HepG2 (cell line): ENCODE data around the gene TMEM121. TPM values are rescaled to one million over a fixed set of nuclear protein-coding genes. Genes with fewer than 3 reads are reported as not detected.

ENCODE experiments used
- AKAP8 ChIP-seq: sonication (generic); formaldehyde crosslinking; IDR thresholded peaks from 2 replicates; pipeline ENCODE4 v1.5.1; 2020; ENCODE audit warnings: mild to moderate bottlenecking, missing genetic modification reagents
- GFI1 ChIP-seq: sonication (generic); formaldehyde crosslinking; IDR thresholded peaks from 2 replicates; pipeline ENCODE4 v1.5.0; 2020; ENCODE audit warnings: missing genetic modification reagents, mild to moderate bottlenecking, borderline replicate concordance
- MTF2 ChIP-seq: sonication (generic); formaldehyde crosslinking; IDR thresholded peaks from 2 replicates; pipeline ENCODE4 v1.5.0; 2020; ENCODE audit warnings: missing genetic modification reagents, borderline replicate concordance
- RFXANK ChIP-seq: IDR thresholded peaks from 2 replicates; pipeline ENCODE4 v1.6.1; 2016
- ZFP82 ChIP-seq: sonication (generic); formaldehyde crosslinking; IDR thresholded peaks from 2 replicates; pipeline ENCODE4 v1.5.1; 2020; ENCODE audit warnings: mild to moderate bottlenecking, missing genetic modification reagents, borderline replicate concordance
- ZNF205 ChIP-seq: IDR thresholded peaks from 2 replicates; pipeline ENCODE4 v1.6.1; 2018; ENCODE audit warnings: missing biosample characterization, missing genetic modification reagents
- ZNF317 ChIP-seq: sonication (generic); formaldehyde crosslinking; IDR thresholded peaks from 2 replicates; pipeline ENCODE4 v1.5.0; 2020; ENCODE audit warnings: mild to moderate bottlenecking, missing genetic modification reagents
- ZNF33A ChIP-seq: sonication (generic); formaldehyde crosslinking; IDR thresholded peaks from 2 replicates; pipeline ENCODE4 v1.5.1; 2020; ENCODE audit warnings: missing genetic modification reagents, mild to moderate bottlenecking, moderate library complexity, borderline replicate concordance
- ZNF672 ChIP-seq: sonication (generic); formaldehyde crosslinking; IDR thresholded peaks from 2 replicates; pipeline ENCODE4 v1.8.1; 2022; ENCODE audit warnings: missing genetic modification reagents
- ZSCAN21 ChIP-seq: sonication (generic); formaldehyde crosslinking; IDR thresholded peaks from 2 replicates; pipeline ENCODE4 v1.8.0; 2022; ENCODE audit warnings: mild to moderate bottlenecking, missing genetic modification reagents, moderate library complexity, borderline replicate concordance
- polyA plus RNA-seq, 8 experiments: library from polyadenylated mRNA; depleted of rRNA in 3 of 8; stranded (reverse) in 7 of 8; unstranded in 1 of 8; fragments of >200 nt; fragmentation: Illumina TruSeq in 4 of 8; extraction: Trizol in 4 of 8; gene quantifications; 2 replicates each; pipeline versions ENCODE4 v1.2.1 to v1.2.3, GENCODE V29; 2011 to 2016; ENCODE audit warnings: low read depth in 4 of 8, missing spikeins in 1 of 8, mixed read lengths in 1 of 8; ENCODE audit not compliant: insufficient read depth in 1 of 8
- total RNA-seq, 5 experiments: library from RNA; depleted of rRNA; stranded (reverse); fragments of >200 nt; fragmentation: Illumina TruSeq; extraction: Trizol; gene quantifications; 2 replicates each; pipeline ENCODE4 v1.2.3, GENCODE V29; 2016; ENCODE audit warnings: low read depth in 1 of 5
- TF ChIP-seq, protein P1 (sequence below): sonication (generic); formaldehyde crosslinking; IDR thresholded peaks from 2 replicates; pipeline ENCODE4 v1.4.0; 2020; ENCODE audit warnings: missing genetic modification reagents
- TF ChIP-seq, protein P2 (sequence below): sonication (generic); formaldehyde crosslinking; IDR thresholded peaks from 2 replicates; pipeline ENCODE4 v1.4.0; 2020; ENCODE audit warnings: mild to moderate bottlenecking, missing genetic modification reagents, borderline replicate concordance
- TF ChIP-seq, protein P3 (sequence below): sonication (generic); formaldehyde crosslinking; conservative IDR thresholded peaks from 2 replicates; pipeline ENCODE4 v1.8.0; 2022; ENCODE audit warnings: mild to moderate bottlenecking, moderate library complexity, missing genetic modification reagents
- TF ChIP-seq, protein P4 (sequence below): sonication (generic); formaldehyde crosslinking; IDR thresholded peaks from 2 replicates; pipeline ENCODE4 v1.8.0; 2022; ENCODE audit warnings: mild to moderate bottlenecking, missing genetic modification reagents; ENCODE audit not compliant: insufficient replicate concordance
- TF ChIP-seq, protein P5 (sequence below): sonication (generic); formaldehyde crosslinking; IDR thresholded peaks from 2 replicates; pipeline ENCODE4 v1.5.1; 2020; ENCODE audit warnings: mild to moderate bottlenecking, missing genetic modification reagents, moderate library complexity
- TF ChIP-seq, protein P6 (sequence below): sonication (generic); formaldehyde crosslinking; IDR thresholded peaks from 2 replicates; pipeline ENCODE4 v1.4.0; 2020; ENCODE audit warnings: missing genetic modification reagents

The TMEM121 gene
- total and polyA plus RNA-seq, 2 of the 13 experiments (the other 11 are each of a cell fraction or from before 2014, with no cell fraction given) = 6.6 to 19.0 TPM

DNA sequence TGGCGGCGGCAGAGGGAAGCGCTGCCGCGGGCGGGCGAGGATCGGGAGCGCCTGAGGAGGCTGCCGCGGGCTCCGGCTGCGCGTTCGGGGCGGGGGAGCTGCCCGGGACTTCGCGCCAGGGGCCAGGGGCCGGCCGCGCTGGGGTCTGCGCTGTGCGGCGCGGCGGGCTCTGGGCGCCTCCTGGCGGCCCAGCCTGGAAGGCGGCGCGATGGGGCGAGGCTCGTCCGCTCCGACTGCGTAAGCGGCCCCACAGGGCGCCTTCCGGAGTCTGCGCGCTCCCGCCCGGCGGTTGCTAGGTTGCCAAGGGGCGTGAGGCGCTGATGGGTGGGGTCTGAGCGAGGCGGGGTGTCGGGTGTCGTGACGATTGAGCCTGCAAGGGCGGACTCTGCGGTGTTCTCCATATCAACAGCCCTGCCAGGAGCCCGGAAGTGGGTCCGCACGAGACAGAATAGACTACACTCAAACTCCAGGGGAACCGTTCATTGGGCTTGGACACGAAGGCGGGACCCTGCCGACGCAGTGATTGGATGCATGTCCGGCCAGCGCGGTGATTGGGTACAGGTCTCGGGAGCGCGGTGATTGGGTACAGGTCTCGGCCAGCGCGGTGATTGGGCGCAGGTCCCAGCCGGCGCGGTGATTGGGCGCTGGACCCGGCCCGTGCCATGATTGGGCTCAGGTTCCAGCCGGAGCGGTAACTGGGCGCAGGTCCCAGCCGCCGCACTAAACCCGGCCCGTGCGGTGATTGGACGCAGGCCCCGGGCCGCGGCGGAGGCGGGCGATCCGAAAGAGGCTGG lies 35.6 kb upstream of the TMEM121 start, which contains the start of gene TEDC1 (continued):
- no peak; the same call in 1 of the 2 replicates for TF ChIP-seq MTF2 (CRISPR knock-in tag)
- peak; percentile 89; the same call in 1 of the 2 replicates for TF ChIP-seq ZSCAN21 (CRISPR knock-in tag)
- TF ChIP-seq, protein P1, sequence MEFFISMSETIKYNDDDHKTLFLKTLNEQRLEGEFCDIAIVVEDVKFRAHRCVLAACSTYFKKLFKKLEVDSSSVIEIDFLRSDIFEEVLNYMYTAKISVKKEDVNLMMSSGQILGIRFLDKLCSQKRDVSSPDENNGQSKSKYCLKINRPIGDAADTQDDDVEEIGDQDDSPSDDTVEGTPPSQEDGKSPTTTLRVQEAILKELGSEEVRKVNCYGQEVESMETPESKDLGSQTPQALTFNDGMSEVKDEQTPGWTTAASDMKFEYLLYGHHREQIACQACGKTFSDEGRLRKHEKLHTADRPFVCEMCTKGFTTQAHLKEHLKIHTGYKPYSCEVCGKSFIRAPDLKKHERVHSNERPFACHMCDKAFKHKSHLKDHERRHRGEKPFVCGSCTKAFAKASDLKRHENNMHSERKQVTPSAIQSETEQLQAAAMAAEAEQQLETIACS (CRISPR knock-in tag) = peak; percentile 89
- TF ChIP-seq, protein P2, sequence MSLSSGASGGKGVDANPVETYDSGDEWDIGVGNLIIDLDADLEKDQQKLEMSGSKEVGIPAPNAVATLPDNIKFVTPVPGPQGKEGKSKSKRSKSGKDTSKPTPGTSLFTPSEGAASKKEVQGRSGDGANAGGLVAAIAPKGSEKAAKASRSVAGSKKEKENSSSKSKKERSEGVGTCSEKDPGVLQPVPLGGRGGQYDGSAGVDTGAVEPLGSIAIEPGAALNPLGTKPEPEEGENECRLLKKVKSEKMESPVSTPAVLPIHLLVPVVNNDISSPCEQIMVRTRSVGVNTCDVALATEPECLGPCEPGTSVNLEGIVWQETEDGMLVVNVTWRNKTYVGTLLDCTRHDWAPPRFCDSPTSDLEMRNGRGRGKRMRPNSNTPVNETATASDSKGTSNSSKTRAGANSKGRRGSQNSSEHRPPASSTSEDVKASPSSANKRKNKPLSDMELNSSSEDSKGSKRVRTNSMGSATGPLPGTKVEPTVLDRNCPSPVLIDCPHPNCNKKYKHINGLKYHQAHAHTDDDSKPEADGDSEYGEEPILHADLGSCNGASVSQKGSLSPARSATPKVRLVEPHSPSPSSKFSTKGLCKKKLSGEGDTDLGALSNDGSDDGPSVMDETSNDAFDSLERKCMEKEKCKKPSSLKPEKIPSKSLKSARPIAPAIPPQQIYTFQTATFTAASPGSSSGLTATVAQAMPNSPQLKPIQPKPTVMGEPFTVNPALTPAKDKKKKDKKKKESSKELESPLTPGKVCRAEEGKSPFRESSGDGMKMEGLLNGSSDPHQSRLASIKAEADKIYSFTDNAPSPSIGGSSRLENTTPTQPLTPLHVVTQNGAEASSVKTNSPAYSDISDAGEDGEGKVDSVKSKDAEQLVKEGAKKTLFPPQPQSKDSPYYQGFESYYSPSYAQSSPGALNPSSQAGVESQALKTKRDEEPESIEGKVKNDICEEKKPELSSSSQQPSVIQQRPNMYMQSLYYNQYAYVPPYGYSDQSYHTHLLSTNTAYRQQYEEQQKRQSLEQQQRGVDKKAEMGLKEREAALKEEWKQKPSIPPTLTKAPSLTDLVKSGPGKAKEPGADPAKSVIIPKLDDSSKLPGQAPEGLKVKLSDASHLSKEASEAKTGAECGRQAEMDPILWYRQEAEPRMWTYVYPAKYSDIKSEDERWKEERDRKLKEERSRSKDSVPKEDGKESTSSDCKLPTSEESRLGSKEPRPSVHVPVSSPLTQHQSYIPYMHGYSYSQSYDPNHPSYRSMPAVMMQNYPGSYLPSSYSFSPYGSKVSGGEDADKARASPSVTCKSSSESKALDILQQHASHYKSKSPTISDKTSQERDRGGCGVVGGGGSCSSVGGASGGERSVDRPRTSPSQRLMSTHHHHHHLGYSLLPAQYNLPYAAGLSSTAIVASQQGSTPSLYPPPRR = 0 out of 2 replicates have a peak, but pooled peaks have one; percentile 20
- TF ChIP-seq, protein P3, sequence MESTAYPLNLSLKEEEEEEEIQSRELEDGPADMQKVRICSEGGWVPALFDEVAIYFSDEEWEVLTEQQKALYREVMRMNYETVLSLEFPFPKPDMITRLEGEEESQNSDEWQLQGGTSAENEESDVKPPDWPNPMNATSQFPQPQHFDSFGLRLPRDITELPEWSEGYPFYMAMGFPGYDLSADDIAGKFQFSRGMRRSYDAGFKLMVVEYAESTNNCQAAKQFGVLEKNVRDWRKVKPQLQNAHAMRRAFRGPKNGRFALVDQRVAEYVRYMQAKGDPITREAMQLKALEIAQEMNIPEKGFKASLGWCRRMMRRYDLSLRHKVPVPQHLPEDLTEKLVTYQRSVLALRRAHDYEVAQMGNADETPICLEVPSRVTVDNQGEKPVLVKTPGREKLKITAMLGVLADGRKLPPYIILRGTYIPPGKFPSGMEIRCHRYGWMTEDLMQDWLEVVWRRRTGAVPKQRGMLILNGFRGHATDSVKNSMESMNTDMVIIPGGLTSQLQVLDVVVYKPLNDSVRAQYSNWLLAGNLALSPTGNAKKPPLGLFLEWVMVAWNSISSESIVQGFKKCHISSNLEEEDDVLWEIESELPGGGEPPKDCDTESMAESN (CRISPR knock-in tag) = peak; percentile 85; the same call in 1 of the 2 replicates
- TF ChIP-seq, protein P4, sequence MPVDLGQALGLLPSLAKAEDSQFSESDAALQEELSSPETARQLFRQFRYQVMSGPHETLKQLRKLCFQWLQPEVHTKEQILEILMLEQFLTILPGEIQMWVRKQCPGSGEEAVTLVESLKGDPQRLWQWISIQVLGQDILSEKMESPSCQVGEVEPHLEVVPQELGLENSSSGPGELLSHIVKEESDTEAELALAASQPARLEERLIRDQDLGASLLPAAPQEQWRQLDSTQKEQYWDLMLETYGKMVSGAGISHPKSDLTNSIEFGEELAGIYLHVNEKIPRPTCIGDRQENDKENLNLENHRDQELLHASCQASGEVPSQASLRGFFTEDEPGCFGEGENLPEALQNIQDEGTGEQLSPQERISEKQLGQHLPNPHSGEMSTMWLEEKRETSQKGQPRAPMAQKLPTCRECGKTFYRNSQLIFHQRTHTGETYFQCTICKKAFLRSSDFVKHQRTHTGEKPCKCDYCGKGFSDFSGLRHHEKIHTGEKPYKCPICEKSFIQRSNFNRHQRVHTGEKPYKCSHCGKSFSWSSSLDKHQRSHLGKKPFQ (CRISPR knock-in tag) = peak; percentile 21
- TF ChIP-seq ZNF672 = no peak
- TF ChIP-seq RFXANK = peak; percentile 66; the same call in 1 of the 2 replicates
- TF ChIP-seq ZNF317 (CRISPR knock-in tag) = 0 out of 2 replicates have a peak, but pooled peaks have one; percentile 29
- peak; percentile 61; the same call in 1 of the 2 replicates for TF ChIP-seq ZFP82 (CRISPR knock-in tag)
- peak; percentile 42; the same call in 1 of the 2 replicates for TF ChIP-seq ZNF205
- TF ChIP-seq AKAP8 (CRISPR knock-in tag) = peak; percentile 100
- TF ChIP-seq, protein P5, sequence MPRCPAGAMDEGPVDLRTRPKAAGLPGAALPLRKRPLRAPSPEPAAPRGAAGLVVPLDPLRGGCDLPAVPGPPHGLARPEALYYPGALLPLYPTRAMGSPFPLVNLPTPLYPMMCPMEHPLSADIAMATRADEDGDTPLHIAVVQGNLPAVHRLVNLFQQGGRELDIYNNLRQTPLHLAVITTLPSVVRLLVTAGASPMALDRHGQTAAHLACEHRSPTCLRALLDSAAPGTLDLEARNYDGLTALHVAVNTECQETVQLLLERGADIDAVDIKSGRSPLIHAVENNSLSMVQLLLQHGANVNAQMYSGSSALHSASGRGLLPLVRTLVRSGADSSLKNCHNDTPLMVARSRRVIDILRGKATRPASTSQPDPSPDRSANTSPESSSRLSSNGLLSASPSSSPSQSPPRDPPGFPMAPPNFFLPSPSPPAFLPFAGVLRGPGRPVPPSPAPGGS (CRISPR knock-in tag) = peak; percentile 13
- TF ChIP-seq GFI1 = 0 out of 2 replicates have a peak, but pooled peaks have one; percentile 46
- TF ChIP-seq, protein P6, sequence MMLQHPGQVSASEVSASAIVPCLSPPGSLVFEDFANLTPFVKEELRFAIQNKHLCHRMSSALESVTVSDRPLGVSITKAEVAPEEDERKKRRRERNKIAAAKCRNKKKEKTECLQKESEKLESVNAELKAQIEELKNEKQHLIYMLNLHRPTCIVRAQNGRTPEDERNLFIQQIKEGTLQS (CRISPR knock-in tag) = no peak
- TF ChIP-seq ZNF33A = no peak
